Measurements from ENCODE around the gene RSPO4.
"Not testable (repeated sequence)": the region's sequence is repeated elsewhere in the genome, so short reads cannot be mapped to it uniquely, and the experiment has no call there.

Gene RSPO4

GRCh38 chr20:1003920-1004697, 2.0 kb upstream of the RSPO4 start:
- no peak for DNase-seq (ENCODE audit: low spot score)

GRCh38 chr20:1002682-1003561, 811 bp upstream of the RSPO4 start:
- no peak for DNase-seq (ENCODE audit: low spot score)

- DNase-seq (ENCODE audit: low spot score), result no peak
These were observed 995 bp downstream of the RSPO4 start for GRCh38 chr20:1001116-1001515.

- DNase-seq (ENCODE audit: low spot score), result no peak
These were observed 3.8 kb downstream of the RSPO4 start for GRCh38 chr20:998231-998830.

GRCh38 chr20:997486-997885, 4.6 kb downstream of the RSPO4 start:
- no peak for DNase-seq (ENCODE audit: low spot score)

- DNase-seq (ENCODE audit: low spot score), result no peak
These were observed 5.1 kb downstream of the RSPO4 start for GRCh38 chr20:997016-997415.

GRCh38 chr20:995170-995569, 6.9 kb downstream of the RSPO4 start:
- DNase-seq (ENCODE audit: low spot score), result no peak

- DNase-seq (ENCODE audit: low spot score), result no peak
These were observed 9.1 kb downstream of the RSPO4 start for GRCh38 chr20:992801-993535.

GRCh38 chr20:991850-992249, 10.3 kb downstream of the RSPO4 start:
- peak; percentile 46 for DNase-seq (ENCODE audit: low spot score)

- DNase-seq (ENCODE audit: low spot score), result no peak
These were observed 11.7 kb downstream of the RSPO4 start for GRCh38 chr20:990293-990959.

GRCh38 chr20:988272-988671, 13.8 kb downstream of the RSPO4 start:
- no peak for DNase-seq (ENCODE audit: low spot score)

GRCh38 chr20:987677-988076, 14.4 kb downstream of the RSPO4 start:
- DNase-seq (ENCODE audit: low spot score), result no peak

- DNase-seq (ENCODE audit: low spot score), result no peak
These were observed 15.3 kb downstream of the RSPO4 start for GRCh38 chr20:986733-987355.

- DNase-seq (ENCODE audit: low spot score), result not testable (repeated sequence)
These were observed 17.1 kb downstream of the RSPO4 start for GRCh38 chr20:984994-985393.

GRCh38 chr20:982754-983153, 19.4 kb downstream of the RSPO4 start:
- peak; percentile 44 for DNase-seq (ENCODE audit: low spot score)

- DNase-seq (ENCODE audit: low spot score), result no peak
These were observed 25.1 kb downstream of the RSPO4 start for GRCh38 chr20:977021-977420.

GRCh38 chr20:976033-976432, 26.1 kb downstream of the RSPO4 start:
- no peak for DNase-seq (ENCODE audit: low spot score)

- DNase-seq (ENCODE audit: low spot score), result peak; percentile 75
These were observed 28.3 kb downstream of the RSPO4 start for GRCh38 chr20:973785-974194.

- no peak for DNase-seq (ENCODE audit: low spot score)
These were observed 29.9 kb downstream of the RSPO4 start for GRCh38 chr20:972256-972655.

GRCh38 chr20:971346-971745, 30.8 kb downstream of the RSPO4 start:
- DNase-seq (ENCODE audit: low spot score), result no peak

- DNase-seq (ENCODE audit: low spot score), result no peak
These were observed 32.2 kb downstream of the RSPO4 start for GRCh38 chr20:969868-970267.

All from iPS-NIHi11 (cell line).